ENCODE results near the gene DUSP16. TPM values are rescaled to one million over a fixed set of nuclear protein-coding genes. Genes with fewer than 3 reads are reported as not detected.

DUSP16 gene
- total RNA-seq, 1 experiment from 2014 or later, result 10.6 TPM

DNA sequence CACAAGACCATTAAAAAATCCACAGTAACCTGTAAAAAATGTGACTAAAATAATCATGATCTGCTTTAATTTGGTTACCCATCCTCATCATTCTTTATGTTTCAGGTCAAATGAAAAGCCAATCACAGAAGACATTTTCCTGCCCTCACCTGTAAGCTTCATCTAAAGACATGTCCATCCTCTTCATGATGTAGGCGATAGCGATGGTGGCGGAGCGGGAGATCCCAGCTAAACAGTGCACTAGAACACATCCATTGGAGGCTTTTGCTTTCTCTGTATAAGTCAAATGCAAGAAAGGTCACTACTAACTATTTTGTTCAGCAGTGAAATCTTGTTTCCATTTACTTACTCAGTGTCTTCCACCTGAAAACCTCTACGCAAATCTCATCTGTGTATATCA is 82.6 kb downstream of the DUSP16 start:
- no peak for TF ChIP-seq EZH2 (IDR thresholded peaks at IDR 0.05; ENCODE audit: borderline replicate concordance, low read depth, low read length, poor library complexity, severe bottlenecking)
- TF ChIP-seq, protein P1, sequence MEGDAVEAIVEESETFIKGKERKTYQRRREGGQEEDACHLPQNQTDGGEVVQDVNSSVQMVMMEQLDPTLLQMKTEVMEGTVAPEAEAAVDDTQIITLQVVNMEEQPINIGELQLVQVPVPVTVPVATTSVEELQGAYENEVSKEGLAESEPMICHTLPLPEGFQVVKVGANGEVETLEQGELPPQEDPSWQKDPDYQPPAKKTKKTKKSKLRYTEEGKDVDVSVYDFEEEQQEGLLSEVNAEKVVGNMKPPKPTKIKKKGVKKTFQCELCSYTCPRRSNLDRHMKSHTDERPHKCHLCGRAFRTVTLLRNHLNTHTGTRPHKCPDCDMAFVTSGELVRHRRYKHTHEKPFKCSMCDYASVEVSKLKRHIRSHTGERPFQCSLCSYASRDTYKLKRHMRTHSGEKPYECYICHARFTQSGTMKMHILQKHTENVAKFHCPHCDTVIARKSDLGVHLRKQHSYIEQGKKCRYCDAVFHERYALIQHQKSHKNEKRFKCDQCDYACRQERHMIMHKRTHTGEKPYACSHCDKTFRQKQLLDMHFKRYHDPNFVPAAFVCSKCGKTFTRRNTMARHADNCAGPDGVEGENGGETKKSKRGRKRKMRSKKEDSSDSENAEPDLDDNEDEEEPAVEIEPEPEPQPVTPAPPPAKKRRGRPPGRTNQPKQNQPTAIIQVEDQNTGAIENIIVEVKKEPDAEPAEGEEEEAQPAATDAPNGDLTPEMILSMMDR (conservative IDR thresholded peaks at IDR 0.05; ENCODE audit: low read depth, low read length), result no peak
- CTCF ChIA-PET, result no interaction called here
- no peak overlapping the region for H3K4me3 ChIP-seq (ENCODE audit: low read depth, low read length, poor library complexity, severe bottlenecking)

DNA sequence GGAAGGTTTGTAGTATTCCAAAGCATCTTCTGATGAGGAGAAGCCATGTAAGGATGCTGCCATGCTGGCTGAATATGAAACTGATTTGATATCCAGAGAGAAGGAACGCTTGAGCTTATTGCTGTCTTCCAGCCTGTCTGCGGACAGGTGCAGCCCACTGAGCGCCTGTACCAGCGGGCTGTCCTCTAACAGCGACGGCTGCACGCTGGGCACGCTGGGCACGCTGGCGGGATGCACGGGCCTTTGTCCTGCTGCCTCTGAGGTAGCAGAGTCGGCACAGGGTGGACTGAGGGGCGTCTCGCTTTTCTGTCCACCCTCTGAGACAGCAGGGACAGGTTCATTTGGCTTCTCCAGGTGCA is 85.2 kb downstream of the DUSP16 start:
- no TSS peak for BruUV-seq (replicated peaks)
- POLR2A ChIA-PET (ENCODE audit: low non-redundant PET), result no interaction called here
- intact Hi-C loops (cut with micrococcal nuclease; ENCODE audit: unreplicated experiment), result no loop called here
- H3K9me3 ChIP-seq (ENCODE audit: low read depth, low read length, poor library complexity, severe bottlenecking), result no peaks in the 10 kb centered on the region
- H3K36me3 ChIP-seq (ENCODE audit: insufficient read depth, low read length, poor library complexity, severe bottlenecking), result peaks cover 4% of the 10 kb centered on the region
- DNase-seq (ENCODE audit: low spot score), result no peak
- no peaks in the 10 kb centered on the region for H3K27me3 ChIP-seq (replicated peaks; ENCODE audit: insufficient read depth, low read depth, low read length, poor library complexity)
- CTCF ChIA-PET, result no interaction called here
- no peak overlapping the region for H3K4me3 ChIP-seq (ENCODE audit: low read depth, low read length, poor library complexity, severe bottlenecking)
- H3K4me1 ChIP-seq (ENCODE audit: insufficient read depth, low read length, poor library complexity, severe bottlenecking), result no peaks in the 10 kb centered on the region
- TF ChIP-seq, protein P1 (conservative IDR thresholded peaks at IDR 0.05; ENCODE audit: low read depth, low read length), result no peak
- no peak for TF ChIP-seq EZH2 (IDR thresholded peaks at IDR 0.05; ENCODE audit: borderline replicate concordance, low read depth, low read length, poor library complexity, severe bottlenecking)
- H3K27ac ChIP-seq (ENCODE audit: low read depth, low read length, poor library complexity, severe bottlenecking), result no peak overlapping the region

More for the DNA sequence above, 82.6 kb downstream of the DUSP16 start:
- H3K9me3 ChIP-seq (ENCODE audit: low read depth, low read length, poor library complexity, severe bottlenecking), result no peaks in the 10 kb centered on the region
- no peaks in the 10 kb centered on the region for H3K27me3 ChIP-seq (replicated peaks; ENCODE audit: insufficient read depth, low read depth, low read length, poor library complexity)
- POLR2A ChIA-PET (ENCODE audit: low non-redundant PET), result interaction anchor here (0.7 kb wide), 1 partner anchor 15 kb away, joined by 3 read pairs; no protein-coding TSS in a partner anchor
- no TSS peak for BruUV-seq (replicated peaks)
- DNase-seq (ENCODE audit: low spot score), result no peak
- H3K36me3 ChIP-seq (ENCODE audit: insufficient read depth, low read length, poor library complexity, severe bottlenecking), result peaks cover 4% of the 10 kb centered on the region
- no peak overlapping the region for H3K27ac ChIP-seq (ENCODE audit: low read depth, low read length, poor library complexity, severe bottlenecking)
- H3K4me1 ChIP-seq (ENCODE audit: insufficient read depth, low read length, poor library complexity, severe bottlenecking), result no peaks in the 10 kb centered on the region
- intact Hi-C loops (cut with micrococcal nuclease; ENCODE audit: unreplicated experiment), result no loop called here

DNA sequence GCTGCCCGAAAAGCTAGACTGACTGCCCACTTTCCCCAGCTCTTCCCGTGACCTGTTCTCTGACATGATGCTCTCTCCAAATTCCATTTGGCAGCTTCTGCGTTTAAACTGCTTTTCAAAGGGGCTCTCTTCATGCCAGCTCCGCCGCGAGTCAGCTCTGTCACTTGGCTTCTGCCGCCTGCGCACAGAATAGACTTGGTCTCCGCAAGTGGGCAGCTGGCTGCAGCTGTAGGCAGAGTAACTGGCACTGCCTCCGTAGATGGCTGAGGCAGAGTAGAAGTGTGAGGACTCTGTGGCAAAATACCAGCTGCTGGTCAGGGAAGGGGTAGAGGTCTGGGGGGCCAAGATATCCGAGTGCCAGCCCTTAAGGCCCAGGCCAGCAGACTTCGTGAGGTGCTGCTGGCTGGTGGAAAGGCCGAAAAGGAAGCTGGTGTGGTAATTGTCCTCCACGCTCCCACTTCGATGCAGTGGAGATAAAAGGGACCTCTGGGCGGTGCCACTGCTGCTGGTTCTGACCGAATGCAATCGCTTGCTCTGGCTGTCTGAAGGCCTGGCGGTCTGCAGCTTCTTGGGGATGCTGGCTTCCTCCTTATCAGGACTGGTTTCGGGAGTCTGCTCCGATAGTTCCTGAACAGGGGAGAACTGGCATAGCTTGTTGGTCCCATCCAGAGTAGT is 85.7 kb downstream of the DUSP16 start:
- no peak overlapping the region for H3K4me3 ChIP-seq (ENCODE audit: low read depth, low read length, poor library complexity, severe bottlenecking)
- H3K36me3 ChIP-seq (ENCODE audit: insufficient read depth, low read length, poor library complexity, severe bottlenecking), result peaks cover 4% of the 10 kb centered on the region
- no peaks in the 10 kb centered on the region for H3K9me3 ChIP-seq (ENCODE audit: low read depth, low read length, poor library complexity, severe bottlenecking)
- POLR2A ChIA-PET (ENCODE audit: low non-redundant PET), result no interaction called here
- CTCF ChIA-PET, result no interaction called here
- no peak for DNase-seq (ENCODE audit: low spot score)
- no TSS peak for BruUV-seq (replicated peaks)
- no peak overlapping the region for H3K27ac ChIP-seq (ENCODE audit: low read depth, low read length, poor library complexity, severe bottlenecking)
- H3K27me3 ChIP-seq (replicated peaks; ENCODE audit: insufficient read depth, low read depth, low read length, poor library complexity), result no peaks in the 10 kb centered on the region
- intact Hi-C loops (cut with micrococcal nuclease; ENCODE audit: unreplicated experiment), result no loop called here
- H3K4me1 ChIP-seq (ENCODE audit: insufficient read depth, low read length, poor library complexity, severe bottlenecking), result no peaks in the 10 kb centered on the region
- TF ChIP-seq, protein P1 (conservative IDR thresholded peaks at IDR 0.05; ENCODE audit: low read depth, low read length), result no peak
- no peak for TF ChIP-seq EZH2 (IDR thresholded peaks at IDR 0.05; ENCODE audit: borderline replicate concordance, low read depth, low read length, poor library complexity, severe bottlenecking)
